Measurements from ENCODE around the gene C16orf89.

The C16orf89 gene

GRCh38 chr16:5015351-5015750 is 50.4 kb downstream of the C16orf89 start:
- no peaks in the 10 kb centered on the region for H3K36me3 Mint-ChIP-seq

GRCh38 chr16:5012887-5013286 is 52.9 kb downstream of the C16orf89 start:
- peaks cover 6% of the 10 kb centered on the region for H3K27me3 Mint-ChIP-seq
- H3K9me3 Mint-ChIP-seq (ENCODE audit: low read depth) = no peaks in the 10 kb centered on the region
- H3K4me1 Mint-ChIP-seq (ENCODE audit: low read depth) = no peaks in the 10 kb centered on the region
- no peaks in the 10 kb centered on the region for H3K36me3 Mint-ChIP-seq
- H3K4me3 Mint-ChIP-seq = no peak overlapping the region
- H3K27ac Mint-ChIP-seq = no peak overlapping the region

More at GRCh38 chr16:5015351-5015750, 50.4 kb downstream of the C16orf89 start:
- H3K27me3 Mint-ChIP-seq = peaks cover 2% of the 10 kb centered on the region
- H3K4me3 Mint-ChIP-seq = no peak overlapping the region
- H3K4me1 Mint-ChIP-seq (ENCODE audit: low read depth) = no peaks in the 10 kb centered on the region
- no peak overlapping the region for H3K27ac Mint-ChIP-seq
- no peaks in the 10 kb centered on the region for H3K9me3 Mint-ChIP-seq (ENCODE audit: low read depth)

GRCh38 chr16:5011637-5012036 is 54.1 kb downstream of the C16orf89 start:
- Mint-ChIP-seq H3K4me3 (no peak overlapping the region), H3K27ac (no peak overlapping the region)

GRCh38 chr16:5010576-5011329 is 55.0 kb downstream of the C16orf89 start:
- Mint-ChIP-seq H3K9me3 (ENCODE audit: low read depth) (no peaks in the 10 kb centered on the region), H3K27me3 (peaks cover 6% of the 10 kb centered on the region), H3K36me3 (no peaks in the 10 kb centered on the region), H3K4me1 (ENCODE audit: low read depth) (no peaks in the 10 kb centered on the region), H3K27ac (no peak overlapping the region), H3K4me3 (no peak overlapping the region)

More at GRCh38 chr16:5011637-5012036, 54.1 kb downstream of the C16orf89 start:
- Mint-ChIP-seq H3K27me3 (peaks cover 6% of the 10 kb centered on the region), H3K4me1 (ENCODE audit: low read depth) (no peaks in the 10 kb centered on the region), H3K9me3 (ENCODE audit: low read depth) (no peaks in the 10 kb centered on the region), H3K36me3 (no peaks in the 10 kb centered on the region)

GRCh38 chr16:5008311-5008731 is 57.4 kb downstream of the C16orf89 start:
- Mint-ChIP-seq H3K27ac (no peak overlapping the region), H3K27me3 (peaks cover 6% of the 10 kb centered on the region), H3K36me3 (no peaks in the 10 kb centered on the region)

GRCh38 chr16:5007256-5007655 is 58.5 kb downstream of the C16orf89 start:
- H3K36me3 Mint-ChIP-seq = no peaks in the 10 kb centered on the region
- H3K4me3 Mint-ChIP-seq = no peak overlapping the region
- no peaks in the 10 kb centered on the region for H3K4me1 Mint-ChIP-seq (ENCODE audit: low read depth)

More at GRCh38 chr16:5008311-5008731, 57.4 kb downstream of the C16orf89 start:
- Mint-ChIP-seq H3K9me3 (ENCODE audit: low read depth) (no peaks in the 10 kb centered on the region), H3K4me1 (ENCODE audit: low read depth) (no peaks in the 10 kb centered on the region), H3K4me3 (no peak overlapping the region)

GRCh38 chr16:5006348-5007193 is 59.2 kb downstream of the C16orf89 start:
- Mint-ChIP-seq H3K9me3 (ENCODE audit: low read depth) (no peaks in the 10 kb centered on the region), H3K27ac (no peak overlapping the region), H3K4me1 (ENCODE audit: low read depth) (no peaks in the 10 kb centered on the region), H3K36me3 (no peaks in the 10 kb centered on the region), H3K27me3 (peaks cover 6% of the 10 kb centered on the region), H3K4me3 (no peak overlapping the region)

More at GRCh38 chr16:5007256-5007655, 58.5 kb downstream of the C16orf89 start:
- H3K27me3 Mint-ChIP-seq = peaks cover 6% of the 10 kb centered on the region
- H3K9me3 Mint-ChIP-seq (ENCODE audit: low read depth) = no peaks in the 10 kb centered on the region
- H3K27ac Mint-ChIP-seq = no peak overlapping the region

- peaks cover 6% of the 10 kb centered on the region for H3K27me3 Mint-ChIP-seq
- no peak overlapping the region for H3K4me3 Mint-ChIP-seq
- no peaks in the 10 kb centered on the region for H3K36me3 Mint-ChIP-seq
- H3K4me1 Mint-ChIP-seq (ENCODE audit: low read depth) = no peaks in the 10 kb centered on the region
- H3K9me3 Mint-ChIP-seq (ENCODE audit: low read depth) = no peaks in the 10 kb centered on the region
- no peak overlapping the region for H3K27ac Mint-ChIP-seq
Measured at GRCh38 chr16:5005916-5006315, 59.8 kb downstream of the C16orf89 start.

GRCh38 chr16:5004311-5004710 is 61.4 kb downstream of the C16orf89 start:
- Mint-ChIP-seq H3K4me3 (no peak overlapping the region), H3K4me1 (ENCODE audit: low read depth) (no peaks in the 10 kb centered on the region), H3K36me3 (no peaks in the 10 kb centered on the region), H3K9me3 (ENCODE audit: low read depth) (no peaks in the 10 kb centered on the region), H3K27me3 (peaks cover 2% of the 10 kb centered on the region), H3K27ac (no peak overlapping the region)

- Mint-ChIP-seq H3K27ac (no peak overlapping the region), H3K27me3 (peaks cover 3% of the 10 kb centered on the region), H3K4me3 (no peak overlapping the region), H3K9me3 (ENCODE audit: low read depth) (no peaks in the 10 kb centered on the region), H3K4me1 (ENCODE audit: low read depth) (no peaks in the 10 kb centered on the region), H3K36me3 (no peaks in the 10 kb centered on the region)
Measured at GRCh38 chr16:5003828-5004227, 61.9 kb downstream of the C16orf89 start.

GRCh38 chr16:5003211-5003610 is 62.5 kb downstream of the C16orf89 start:
- no peaks in the 10 kb centered on the region for H3K9me3 Mint-ChIP-seq (ENCODE audit: low read depth)
- H3K4me1 Mint-ChIP-seq (ENCODE audit: low read depth) = no peaks in the 10 kb centered on the region
- H3K27ac Mint-ChIP-seq = no peak overlapping the region
- H3K27me3 Mint-ChIP-seq = peaks cover 5% of the 10 kb centered on the region
- H3K36me3 Mint-ChIP-seq = no peaks in the 10 kb centered on the region
- no peak overlapping the region for H3K4me3 Mint-ChIP-seq

GRCh38 chr16:5002699-5003143 is 63.0 kb downstream of the C16orf89 start:
- peaks cover 5% of the 10 kb centered on the region for H3K27me3 Mint-ChIP-seq
- no peaks in the 10 kb centered on the region for H3K9me3 Mint-ChIP-seq (ENCODE audit: low read depth)
- H3K36me3 Mint-ChIP-seq = no peaks in the 10 kb centered on the region
- no peak overlapping the region for H3K4me3 Mint-ChIP-seq
- H3K4me1 Mint-ChIP-seq (ENCODE audit: low read depth) = no peaks in the 10 kb centered on the region
- H3K27ac Mint-ChIP-seq = no peak overlapping the region

- H3K27ac Mint-ChIP-seq = no peak overlapping the region
- H3K27me3 Mint-ChIP-seq = peaks cover 10% of the 10 kb centered on the region
- no peaks in the 10 kb centered on the region for H3K9me3 Mint-ChIP-seq (ENCODE audit: low read depth)
- no peak overlapping the region for H3K4me3 Mint-ChIP-seq
- no peaks in the 10 kb centered on the region for H3K4me1 Mint-ChIP-seq (ENCODE audit: low read depth)
- no peaks in the 10 kb centered on the region for H3K36me3 Mint-ChIP-seq
Measured at GRCh38 chr16:5001986-5002385, 63.8 kb downstream of the C16orf89 start.

GRCh38 chr16:5001571-5001970 is 64.2 kb downstream of the C16orf89 start:
- no peaks in the 10 kb centered on the region for H3K36me3 Mint-ChIP-seq
- peaks cover 10% of the 10 kb centered on the region for H3K27me3 Mint-ChIP-seq
- H3K27ac Mint-ChIP-seq = no peak overlapping the region
- H3K4me1 Mint-ChIP-seq (ENCODE audit: low read depth) = no peaks in the 10 kb centered on the region
- H3K4me3 Mint-ChIP-seq = no peak overlapping the region
- no peaks in the 10 kb centered on the region for H3K9me3 Mint-ChIP-seq (ENCODE audit: low read depth)

GRCh38 chr16:5000573-5001001 is 65.2 kb downstream of the C16orf89 start:
- H3K4me3 Mint-ChIP-seq = no peak overlapping the region
- H3K9me3 Mint-ChIP-seq (ENCODE audit: low read depth) = no peaks in the 10 kb centered on the region
- no peaks in the 10 kb centered on the region for H3K4me1 Mint-ChIP-seq (ENCODE audit: low read depth)
- H3K27me3 Mint-ChIP-seq = peaks cover 10% of the 10 kb centered on the region
- no peak overlapping the region for H3K27ac Mint-ChIP-seq
- no peaks in the 10 kb centered on the region for H3K36me3 Mint-ChIP-seq
